ENCODE results near the gene INIP.

- TF ChIP-seq CTCF (IDR thresholded peaks at IDR 0.05): no peak
- peak in 1 of 2 donors; percentile 25 for TF ChIP-seq POLR2AphosphoS5 (IDR thresholded peaks at IDR 0.05; ENCODE audit: insufficient read depth in 1 of 2, low read depth in 1 of 2)
- no peak for TF ChIP-seq POLR2A (IDR thresholded peaks at IDR 0.05)
These were observed 33.3 kb upstream of the INIP start for GRCh38 chr9:112751056-112751795.

All from vagina (tissue), 2 donors.